GM18505 (cell line): ENCODE measurements around the gene CACNG7.

Experiments used
- ATAC-seq: cut with Tn5 transposase; IDR thresholded peaks from one replicate; pipeline ENCODE4 v1.9.1; 2021; ENCODE audit not compliant: unreplicated experiment
- POLR2A ChIP-seq: IDR thresholded peaks from 4 replicates; pipeline ENCODE4 v1.6.1; 2011; ENCODE audit warnings: borderline replicate concordance; ENCODE audit not compliant: insufficient read depth, insufficient read length; ENCODE audit errors: extremely low read depth

The CACNG7 gene

DNA sequence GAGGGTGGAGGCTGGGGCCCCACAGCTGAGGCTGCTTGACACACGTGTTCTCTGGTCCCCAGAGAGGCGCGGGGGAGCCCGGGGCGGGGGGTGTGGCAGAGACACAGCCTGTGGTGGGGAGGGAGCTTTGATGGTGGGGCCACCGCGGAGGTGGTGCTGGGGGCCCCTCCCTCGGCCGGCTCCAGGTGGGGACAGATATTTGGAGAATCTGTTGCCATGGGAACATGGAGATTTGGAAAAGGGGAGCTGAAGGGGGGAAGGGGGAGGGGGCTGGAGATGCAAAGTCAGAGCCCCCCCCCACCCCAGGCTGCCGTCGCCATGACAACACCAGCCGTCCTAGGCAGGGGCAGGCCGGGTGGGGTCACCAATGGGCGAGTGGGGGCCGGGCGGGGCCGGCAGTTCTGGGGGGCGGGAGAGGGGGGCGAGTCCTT lies 25.8 kb upstream of the CACNG7 start:
- no peak for ATAC-seq
- no peak for TF ChIP-seq POLR2A

DNA sequence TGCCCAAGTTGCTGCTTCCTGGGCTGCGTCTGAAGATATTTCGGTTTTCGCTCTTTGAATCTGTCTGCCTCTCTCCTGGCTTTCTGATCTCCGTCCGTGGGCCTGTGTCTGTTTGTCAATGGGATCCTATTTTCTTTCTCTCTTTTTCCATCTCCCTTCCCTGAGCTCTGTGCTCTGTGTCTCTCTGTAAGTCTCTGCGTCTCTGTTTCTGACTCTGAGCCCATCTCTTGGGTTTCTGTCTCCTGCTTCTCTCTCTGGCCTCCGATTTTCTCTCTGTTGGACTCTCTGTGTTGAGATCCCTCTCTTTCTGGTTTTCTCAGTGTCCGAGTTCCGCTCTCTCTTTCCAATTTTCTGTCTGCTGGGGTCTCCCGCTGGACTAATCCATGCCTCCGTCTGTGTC lies 25.3 kb upstream of the CACNG7 start:
- no peak for ATAC-seq
- TF ChIP-seq POLR2A: no peak

DNA sequence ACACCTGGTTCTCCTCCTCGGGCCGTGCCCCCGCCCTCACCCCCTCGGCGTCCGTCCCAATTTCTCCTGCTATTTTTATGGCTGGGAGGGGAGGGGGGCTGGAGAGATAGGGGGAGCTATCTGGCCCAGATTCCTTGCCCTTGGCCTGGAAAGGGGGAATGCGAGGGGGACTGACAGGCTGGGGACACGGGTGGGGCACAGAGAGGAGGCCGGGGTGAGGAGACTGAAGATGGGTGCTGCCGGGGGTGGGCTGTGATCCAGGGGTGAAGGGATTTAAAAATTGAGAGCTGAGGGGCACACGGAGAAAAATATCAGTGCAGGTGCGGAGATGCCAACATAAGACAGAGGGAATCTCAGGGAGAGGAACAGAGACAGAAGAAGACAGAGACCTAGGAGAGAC lies 24.8 kb upstream of the CACNG7 start:
- no peak for ATAC-seq
- no peak for TF ChIP-seq POLR2A

DNA sequence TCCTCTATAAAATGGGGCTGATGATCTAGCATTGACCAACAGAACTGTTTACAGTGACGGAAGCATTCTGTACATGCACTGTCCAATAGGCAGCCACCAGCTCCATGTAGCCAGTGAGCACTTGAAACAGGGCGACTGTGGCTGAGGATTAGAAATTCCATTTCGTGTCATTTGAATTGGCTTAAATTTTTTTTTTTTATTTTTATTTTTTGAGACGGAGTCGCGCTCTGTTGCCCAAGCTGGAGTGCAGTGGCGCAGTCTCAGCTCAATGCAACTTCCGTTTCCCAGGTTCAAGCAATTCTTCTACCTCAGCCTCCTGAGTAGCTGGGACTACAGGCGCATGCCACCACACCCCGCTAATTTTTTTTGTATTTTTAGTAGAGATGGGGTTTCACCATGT lies 24.0 kb upstream of the CACNG7 start:
- TF ChIP-seq POLR2A: no peak

DNA sequence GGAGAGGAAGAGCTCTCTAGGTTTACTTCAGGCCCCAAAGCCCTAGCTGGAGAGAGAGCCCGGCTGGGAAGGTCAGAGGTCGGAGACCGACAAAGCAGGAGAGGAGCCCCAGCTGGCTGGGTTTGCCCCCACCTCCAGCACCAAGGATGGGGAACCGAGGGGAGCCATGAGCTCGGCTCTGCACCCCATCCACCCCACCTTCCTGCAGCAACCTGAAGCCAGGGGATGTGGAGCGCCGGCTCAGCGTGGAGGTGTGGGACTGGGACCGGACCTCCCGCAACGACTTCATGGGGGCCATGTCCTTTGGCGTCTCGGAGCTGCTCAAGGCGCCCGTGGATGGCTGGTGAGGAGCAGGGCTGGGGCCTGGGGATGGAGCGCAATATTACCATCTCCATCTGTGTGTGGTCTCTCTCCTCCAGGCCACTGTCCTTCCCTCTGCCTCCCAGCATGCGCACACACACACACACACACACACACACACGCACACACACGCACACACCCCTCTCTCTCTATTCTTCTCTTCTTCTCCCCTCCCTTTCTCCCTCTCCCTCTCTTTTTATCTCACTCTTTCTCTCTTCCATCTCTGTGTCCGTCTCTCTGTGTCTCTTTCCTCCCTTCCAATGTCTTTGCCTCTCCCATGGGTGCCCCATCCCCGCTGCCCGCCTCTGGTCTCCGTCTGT lies 16.6 kb upstream of the CACNG7 start:
- TF ChIP-seq POLR2A: no peak
- ATAC-seq: no peak

More for the DNA sequence above, 24.0 kb upstream of the CACNG7 start:
- no peak for ATAC-seq

DNA sequence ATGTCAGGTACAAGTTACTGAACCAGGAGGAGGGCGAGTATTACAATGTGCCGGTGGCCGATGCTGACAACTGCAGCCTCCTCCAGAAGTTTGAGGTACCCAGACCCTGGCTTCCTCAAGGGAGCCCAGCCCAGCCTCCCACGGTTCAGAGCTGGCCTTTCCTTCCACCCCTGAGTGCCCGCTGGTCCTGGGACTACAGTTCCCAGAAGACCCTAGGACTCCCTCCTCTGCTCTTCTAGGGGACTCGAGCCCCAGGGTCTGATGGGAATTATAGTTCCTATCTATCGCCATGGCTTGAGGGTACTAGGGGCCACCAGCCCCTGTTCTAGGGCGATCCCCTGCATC lies 16.1 kb upstream of the CACNG7 start:
- TF ChIP-seq POLR2A: no peak
- no peak for ATAC-seq

DNA sequence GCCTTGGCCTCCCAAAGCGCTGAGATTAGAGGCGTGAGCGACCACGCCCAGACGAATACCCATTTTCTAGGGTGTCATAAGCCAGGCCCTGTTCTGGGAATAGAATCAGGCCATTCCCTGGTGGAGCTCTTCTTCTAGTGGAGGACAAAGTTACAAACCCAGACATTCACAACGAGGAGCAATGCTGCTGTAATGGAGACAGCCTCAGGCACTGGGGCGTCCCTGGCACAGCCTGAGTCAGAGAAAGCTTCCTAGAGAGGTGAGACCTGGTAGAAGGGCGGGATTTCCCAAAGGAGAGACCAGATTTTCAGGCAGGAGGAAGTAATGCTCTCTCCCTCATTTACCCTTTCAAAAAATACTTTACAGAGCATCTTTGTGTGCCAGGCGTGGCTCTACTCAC lies 14.4 kb upstream of the CACNG7 start:
- TF ChIP-seq POLR2A: no peak

DNA sequence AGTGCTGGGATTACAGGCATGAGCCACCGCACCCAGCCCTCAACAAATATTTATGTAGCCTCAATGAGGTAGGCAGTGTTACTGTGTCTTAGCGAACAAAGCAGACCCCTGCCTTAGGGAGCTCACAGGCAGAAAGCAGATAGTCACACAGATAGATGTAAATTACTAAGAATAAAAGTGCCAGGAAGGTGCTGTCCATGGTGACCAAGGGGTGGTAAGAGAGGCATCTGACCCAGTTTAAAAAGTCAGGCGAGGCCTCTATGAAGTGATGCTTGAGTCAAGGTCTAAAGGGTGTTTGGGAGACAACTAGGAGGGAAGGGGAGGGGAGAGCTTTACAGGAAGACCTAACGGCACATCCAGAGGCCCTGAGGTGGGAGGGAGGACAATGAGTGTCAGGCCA lies 12.4 kb upstream of the CACNG7 start:
- TF ChIP-seq POLR2A: no peak
- no peak for ATAC-seq

More for the DNA sequence above, 14.4 kb upstream of the CACNG7 start:
- no peak for ATAC-seq

DNA sequence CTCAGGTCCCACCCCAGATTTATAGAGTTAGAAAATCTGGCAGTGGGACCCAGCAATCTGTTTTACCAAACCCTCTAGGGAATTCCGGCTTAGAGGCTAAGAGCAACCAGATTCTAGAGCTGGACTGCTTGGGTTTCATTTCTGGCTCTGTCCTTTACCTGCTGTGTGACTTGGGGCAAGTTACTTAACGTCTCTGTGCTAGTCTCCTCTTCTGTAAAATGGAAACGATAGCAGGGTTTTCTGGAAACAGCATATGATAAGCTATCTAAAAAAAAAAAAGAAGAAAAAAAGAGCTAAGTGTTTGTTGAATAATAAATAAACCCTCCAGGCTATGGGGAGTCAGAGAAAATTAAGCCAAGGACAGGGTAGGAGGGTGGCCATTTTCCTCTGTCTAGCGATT lies 11.6 kb upstream of the CACNG7 start:
- ATAC-seq: no peak
- TF ChIP-seq POLR2A: no peak

DNA sequence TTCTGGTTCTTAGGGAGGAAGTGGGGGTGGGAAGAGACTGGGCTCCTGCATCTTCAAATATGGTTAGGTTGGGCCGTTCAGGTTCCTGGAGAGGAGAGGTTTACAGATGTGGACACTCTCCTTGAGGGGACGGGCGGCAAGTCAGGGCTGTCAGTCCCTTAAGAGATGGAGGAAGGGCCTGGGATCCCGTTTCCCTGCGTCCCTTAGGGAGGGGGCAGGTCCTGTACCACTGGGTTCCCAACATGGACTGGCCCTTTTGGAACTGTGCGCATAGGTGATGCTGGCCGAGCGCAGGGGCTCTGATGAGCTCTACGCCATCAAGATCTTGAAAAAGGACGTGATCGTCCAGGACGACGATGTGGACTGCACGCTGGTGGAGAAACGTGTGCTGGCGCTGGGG lies 10.9 kb upstream of the CACNG7 start:
- no peak for TF ChIP-seq POLR2A
- no peak for ATAC-seq

DNA sequence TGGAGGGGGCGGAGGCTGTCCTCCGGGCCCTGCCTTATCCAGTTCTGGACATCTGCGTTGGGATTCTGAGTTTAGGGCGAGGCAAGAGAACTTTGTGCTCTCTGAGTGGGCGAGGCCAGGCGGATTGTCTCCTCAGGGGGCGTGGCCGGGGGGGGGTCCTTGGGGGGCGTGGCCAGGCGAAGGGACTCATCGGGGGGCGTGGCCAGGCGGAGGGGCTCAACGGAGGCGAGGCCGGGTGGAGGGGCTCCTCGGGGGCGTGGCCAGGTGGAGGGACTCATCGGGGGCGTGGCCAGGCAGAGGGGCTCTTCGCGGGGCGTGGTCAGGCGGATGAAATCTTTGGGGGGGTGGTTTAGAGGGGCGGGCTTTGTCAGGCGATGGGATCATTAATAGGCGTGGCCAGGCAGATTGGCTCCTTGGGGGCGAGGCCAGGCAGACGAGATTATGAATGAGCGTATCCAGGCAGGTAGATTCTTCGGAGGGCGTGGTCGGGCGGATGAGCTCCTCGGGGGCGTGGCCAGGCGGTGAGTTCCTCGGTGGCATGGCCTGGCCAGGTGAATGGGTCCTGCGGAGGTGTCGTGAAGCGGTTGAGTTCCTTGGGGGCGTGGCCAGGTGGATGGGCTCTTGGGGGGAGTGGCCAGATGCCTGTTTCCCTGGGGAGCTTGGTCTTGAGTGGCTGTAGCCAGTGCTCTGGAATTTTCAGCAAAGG lies 10.3 kb upstream of the CACNG7 start:
- no peak for ATAC-seq

DNA sequence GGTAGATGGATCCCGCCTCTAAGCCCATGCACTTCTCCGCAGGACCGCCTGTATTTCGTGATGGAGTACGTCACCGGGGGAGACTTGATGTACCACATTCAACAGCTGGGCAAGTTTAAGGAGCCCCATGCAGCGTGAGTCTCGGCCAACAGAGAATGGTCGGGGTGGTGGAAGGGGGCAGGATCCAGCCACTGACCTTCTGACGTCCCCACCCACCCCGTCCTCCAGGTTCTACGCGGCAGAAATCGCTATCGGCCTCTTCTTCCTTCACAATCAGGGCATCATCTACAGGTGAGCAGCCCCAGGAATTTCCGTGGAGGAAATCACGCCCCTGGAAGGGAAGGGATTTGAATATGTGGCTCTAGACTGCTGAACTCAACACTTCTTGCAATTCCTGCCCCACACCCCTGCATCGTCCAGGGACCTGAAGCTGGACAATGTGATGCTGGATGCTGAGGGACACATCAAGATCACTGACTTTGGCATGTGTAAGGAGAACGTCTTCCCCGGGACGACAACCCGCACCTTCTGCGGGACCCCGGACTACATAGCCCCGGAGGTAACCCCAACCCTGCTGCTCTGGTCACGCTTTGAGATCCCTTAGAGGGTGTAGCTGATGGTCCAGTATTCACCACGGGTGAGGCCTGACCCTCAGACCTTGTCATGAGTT lies 8.8 kb upstream of the CACNG7 start:
- no peak for ATAC-seq
- TF ChIP-seq POLR2A: no peak

More for the DNA sequence above, 10.3 kb upstream of the CACNG7 start:
- no peak for TF ChIP-seq POLR2A

DNA sequence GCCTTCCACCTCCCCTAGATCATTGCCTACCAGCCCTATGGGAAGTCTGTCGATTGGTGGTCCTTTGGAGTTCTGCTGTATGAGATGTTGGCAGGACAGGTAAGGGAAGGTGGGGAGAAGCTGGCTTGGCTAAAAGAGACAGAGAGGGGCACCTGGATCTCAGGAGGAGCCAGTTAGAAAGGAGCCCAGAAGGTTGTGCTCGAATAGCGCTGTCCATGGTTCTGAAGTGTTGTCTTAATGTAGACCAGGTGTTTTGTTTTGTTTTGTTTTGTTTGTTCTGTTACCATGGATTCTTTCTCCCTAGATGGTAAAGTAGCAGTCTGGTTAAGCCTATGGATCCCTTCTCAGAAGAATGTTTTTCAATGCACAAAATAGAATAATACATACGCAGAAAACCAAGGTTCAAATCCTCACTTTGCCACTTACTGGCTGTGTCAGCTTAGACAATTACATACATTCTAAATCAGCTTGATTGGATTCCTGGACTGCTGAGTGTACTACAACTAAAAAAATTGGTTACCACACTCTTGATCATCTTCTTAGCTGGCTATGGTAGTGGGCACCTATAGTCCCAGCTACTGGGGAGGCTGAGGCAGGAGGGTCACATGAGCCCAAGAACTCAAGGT lies 5.9 kb upstream of the CACNG7 start:
- TF ChIP-seq POLR2A: no peak
- no peak for ATAC-seq
